Activated CD4-positive, alpha-beta T cell treated with anti-CD3 and anti-CD28 coated beads, Interleukin-2, amount 10 ng/mL, durations not matched to agents 7 days and 5 days (primary cell): Measurements from ENCODE around the gene NFIC. TPM values are rescaled to one million over a fixed set of nuclear protein-coding genes. Genes with fewer than 3 reads are reported as not detected.

Experiments used
- CTCF ChIA-PET: fragments of 350-600 bp; sonication (Branson Sonifier 250); formaldehyde crosslinking; loops from one replicate; lab custom pipeline; 2021; ENCODE audit warnings: antibody characterized with exemption; lab: Charles Lee
- POLR2A ChIA-PET: fragments of 350-600 bp; sonication (Branson Sonifier 250); formaldehyde crosslinking; loops from one replicate; lab custom pipeline; 2021; ENCODE audit warnings: antibody characterized with exemption; lab: Charles Lee
- DNase-seq: peaks from one replicate; pipeline ENCODE4 v3.0.0-alpha.2; 2020
- H3K27ac Mint-ChIP-seq: one replicate; pipeline ENCODE4 v1.8.0; 2021; ENCODE audit warnings: mild to moderate bottlenecking, moderate library complexity, mixed read lengths
- H3K27me3 Mint-ChIP-seq: one replicate; pipeline ENCODE4 v1.8.0; 2021; ENCODE audit warnings: mixed read lengths
- H3K36me3 Mint-ChIP-seq: one replicate; pipeline ENCODE4 v1.8.0; 2021; ENCODE audit warnings: low read depth, mixed read lengths
- H3K4me1 Mint-ChIP-seq: one replicate; pipeline ENCODE4 v1.8.0; 2021; ENCODE audit warnings: mixed read lengths
- H3K4me3 Mint-ChIP-seq: one replicate; pipeline ENCODE4 v1.8.0; 2021; ENCODE audit warnings: mild to moderate bottlenecking, moderate library complexity, mixed read lengths
- H3K9me3 Mint-ChIP-seq: one replicate; pipeline ENCODE4 v1.8.0; 2021; ENCODE audit warnings: mixed read lengths
- total RNA-seq, 2 experiments: library from RNA; stranded (reverse); gene quantifications; one replicate each; pipeline ENCODE4 v1.2.3, GENCODE V29; 2021

The NFIC gene
- total RNA-seq = 10 to 100 TPM; 14.2 TPM

DNA sequence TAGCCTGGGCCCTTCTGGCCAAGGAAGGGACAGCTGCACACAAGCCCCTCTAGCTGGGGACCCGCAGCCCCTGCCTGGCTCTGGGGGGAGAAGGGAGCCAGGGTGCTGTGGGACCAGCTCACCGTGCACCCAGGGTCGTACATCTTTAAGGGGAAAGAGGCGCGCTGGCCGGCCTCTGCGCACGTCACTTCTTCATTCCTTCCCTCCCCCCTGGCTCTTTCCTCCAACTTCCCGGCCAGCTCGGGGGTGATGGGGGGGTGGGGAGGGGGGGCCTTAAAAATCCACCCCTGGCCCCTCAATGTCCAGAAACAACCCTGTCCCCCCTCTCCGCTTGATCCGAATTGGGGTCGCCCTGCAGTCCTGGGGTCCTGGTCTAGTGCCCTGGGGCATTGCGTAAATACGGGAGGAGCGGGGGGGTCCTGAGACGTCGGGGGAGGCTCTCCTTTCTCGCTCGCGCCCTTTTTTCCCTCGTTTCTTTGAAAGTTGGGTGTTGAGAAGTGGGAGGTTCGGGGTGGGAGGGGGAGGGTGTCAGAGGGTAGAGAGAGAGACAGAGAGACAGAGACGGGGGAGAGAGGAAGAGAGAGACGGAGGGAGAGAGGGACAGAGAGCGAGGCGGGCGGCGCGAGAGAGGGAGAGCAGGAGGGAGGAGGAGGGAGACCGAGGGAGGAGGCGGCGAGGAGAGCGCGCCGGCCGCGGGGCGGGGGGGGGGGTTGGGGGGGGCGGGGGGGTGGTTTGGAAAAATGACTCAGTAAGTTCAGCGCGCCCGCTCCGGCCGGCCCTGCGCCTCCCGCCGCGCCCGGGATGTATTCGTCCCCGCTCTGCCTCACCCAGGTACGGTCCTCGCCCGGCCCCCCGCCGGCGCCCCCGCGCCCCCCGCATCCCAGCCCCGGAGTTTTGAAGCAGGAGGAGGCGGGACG lies at the start of gene NFIC:
Gene NFIC (plus strand): TSS at position 748 of the 917 bp plus-strand sequence. CDS start 54 bp downstream, at position 802.
- H3K9me3 Mint-ChIP-seq = no peaks in the 10 kb centered on the region
- H3K4me1 Mint-ChIP-seq = peaks cover 31% of the 10 kb centered on the region
- ChIA-PET POLR2A (no interaction called here), CTCF (interaction anchor here (1.1 kb wide), 1 partner anchor 63 kb away, joined by 4 read pairs; no protein-coding TSS in a partner anchor)
- H3K27ac Mint-ChIP-seq = no peak within 1 kb of the TSS
- no peaks in the 10 kb centered on the region for H3K36me3 Mint-ChIP-seq
- peak within 1 kb of the TSS; percentile 43 for H3K4me3 Mint-ChIP-seq
- DNase-seq = no peak
- H3K27me3 Mint-ChIP-seq = peaks cover 26% of the 10 kb centered on the region

DNA sequence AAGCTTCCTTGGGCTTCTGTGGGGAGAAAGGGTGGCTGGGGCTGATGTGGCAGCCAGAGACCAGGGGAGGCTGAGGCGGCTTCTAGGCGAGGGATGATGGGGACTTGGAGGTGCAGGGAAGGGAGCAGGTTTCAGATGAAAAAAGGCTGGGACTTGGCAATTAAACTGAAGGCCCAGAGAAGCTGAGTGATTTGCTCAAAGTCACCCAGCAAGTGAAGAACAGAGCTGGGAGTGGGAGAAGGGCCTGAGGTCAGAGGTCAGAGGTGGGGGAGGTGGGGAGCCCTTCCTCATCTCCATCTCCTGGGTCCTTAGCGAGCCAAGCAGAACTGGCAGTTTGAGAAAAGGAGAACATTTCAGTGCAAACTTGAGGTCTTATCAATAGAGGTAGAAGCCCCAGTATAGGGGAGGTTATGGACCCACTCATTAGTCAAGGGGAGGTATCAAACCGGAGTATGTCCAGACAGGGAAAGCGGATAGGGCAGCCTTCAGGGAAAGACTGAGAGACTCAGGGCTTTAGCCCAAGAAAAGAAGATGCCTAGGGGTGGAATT lies 49.6 kb upstream of the NFIC start:
- ChIA-PET POLR2A (no interaction called here), CTCF (interaction anchor here (0.6 to 0.9 kb wide), 4 partner anchors 18 to 838 kb away, joined by 3 to 4 read pairs (median 3); no protein-coding TSS in a partner anchor)
- H3K27me3 Mint-ChIP-seq = peaks cover 1% of the 10 kb centered on the region
- no peak overlapping the region for H3K27ac Mint-ChIP-seq
- no peak for DNase-seq
- H3K9me3 Mint-ChIP-seq = no peaks in the 10 kb centered on the region
- no peak overlapping the region for H3K4me3 Mint-ChIP-seq
- H3K36me3 Mint-ChIP-seq = no peaks in the 10 kb centered on the region
- no peaks in the 10 kb centered on the region for H3K4me1 Mint-ChIP-seq

DNA sequence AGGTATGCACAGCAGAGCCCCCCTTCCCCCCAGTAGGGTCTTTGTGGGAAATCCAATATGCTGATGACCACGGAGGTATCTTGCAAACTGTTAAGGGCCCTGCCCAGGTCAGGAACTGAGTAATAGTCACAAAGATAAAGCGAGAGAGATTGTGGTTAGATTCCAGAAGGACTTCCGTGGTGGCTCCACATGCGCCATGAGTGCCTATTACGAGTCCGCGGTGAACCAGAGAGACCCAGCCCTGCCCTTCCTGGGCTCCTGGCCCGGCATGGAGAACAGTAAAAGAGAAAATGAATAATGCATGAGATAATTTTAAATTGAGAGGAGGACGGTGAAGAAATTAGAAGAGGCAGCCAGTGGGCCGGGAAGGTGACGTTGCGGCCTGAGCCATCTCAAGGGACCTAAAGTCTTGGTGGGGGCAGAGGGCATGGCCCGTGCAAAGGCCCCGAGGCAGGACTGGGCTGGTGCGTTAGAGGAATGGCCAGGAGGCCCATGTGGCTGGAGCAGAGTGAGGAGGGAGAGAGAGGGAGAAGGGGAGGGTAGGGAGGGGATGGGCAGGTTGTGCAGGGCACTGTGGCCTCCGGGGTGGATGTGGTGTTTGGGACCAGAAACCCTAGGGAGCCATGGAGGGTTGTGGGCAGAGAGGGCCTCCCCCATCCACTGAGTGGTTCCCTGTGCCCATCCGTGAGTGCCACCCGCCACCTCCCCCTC lies 46.6 kb upstream of the NFIC start:
- Mint-ChIP-seq H3K4me1 (no peaks in the 10 kb centered on the region), H3K4me3 (no peak overlapping the region), H3K36me3 (no peaks in the 10 kb centered on the region), H3K27me3 (peaks cover 1% of the 10 kb centered on the region), H3K9me3 (no peaks in the 10 kb centered on the region), H3K27ac (no peak overlapping the region)
- ChIA-PET CTCF (no interaction called here), POLR2A (no interaction called here)
- no peak for DNase-seq

GRCh38 chr19:3320354-3320670 lies 46.1 kb upstream of the NFIC start:
- ChIA-PET POLR2A (no interaction called here), CTCF (no interaction called here)
- Mint-ChIP-seq H3K36me3 (no peaks in the 10 kb centered on the region), H3K4me1 (no peaks in the 10 kb centered on the region), H3K4me3 (no peak overlapping the region), H3K27ac (no peak overlapping the region), H3K9me3 (no peaks in the 10 kb centered on the region), H3K27me3 (peaks cover 1% of the 10 kb centered on the region)
- no peak for DNase-seq

DNA sequence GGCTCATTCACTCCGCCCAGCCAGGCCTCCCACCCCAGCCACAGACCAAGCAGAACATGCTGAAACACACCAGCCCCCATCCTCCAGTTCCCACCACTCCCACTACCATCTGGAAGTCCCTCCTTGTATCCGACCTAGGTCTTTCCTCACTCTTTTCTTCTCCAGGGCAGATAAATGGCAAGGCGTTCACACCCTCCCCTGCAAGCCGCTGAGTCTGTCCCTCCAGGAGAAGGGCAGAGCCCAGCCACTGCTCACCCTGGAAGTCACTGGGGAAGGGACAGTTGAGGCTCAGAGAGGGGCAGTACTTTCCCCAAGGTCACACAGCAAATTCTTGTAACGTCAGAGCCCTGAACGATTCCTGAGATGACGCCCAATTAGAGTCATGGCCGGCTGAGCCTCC lies 45.5 kb upstream of the NFIC start:
- CTCF ChIA-PET = no interaction called here
- POLR2A ChIA-PET = no interaction called here
- Mint-ChIP-seq H3K4me1 (no peaks in the 10 kb centered on the region), H3K4me3 (no peak overlapping the region), H3K27me3 (peaks cover 1% of the 10 kb centered on the region), H3K9me3 (no peaks in the 10 kb centered on the region), H3K27ac (no peak overlapping the region), H3K36me3 (no peaks in the 10 kb centered on the region)
- DNase-seq = no peak

DNA sequence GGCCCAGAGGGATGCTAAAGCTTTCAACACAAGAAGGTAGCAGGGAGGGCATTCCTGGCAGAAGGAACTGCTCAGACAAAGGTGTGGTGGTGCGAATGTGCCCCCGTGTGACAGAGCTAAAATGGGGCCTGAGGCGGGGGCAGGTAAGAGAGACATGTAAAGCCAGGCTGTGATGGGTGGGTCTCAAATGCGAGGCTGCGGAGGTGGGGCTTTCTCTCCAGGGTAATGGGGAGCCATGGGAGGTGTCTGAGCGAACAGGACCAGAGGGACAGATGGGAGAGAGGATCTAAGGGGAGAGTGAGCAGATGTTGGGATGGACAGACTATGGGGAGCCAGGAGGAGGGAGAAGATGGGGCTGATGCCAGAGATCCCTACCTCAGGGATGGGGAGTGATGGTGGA lies 44.7 kb upstream of the NFIC start:
- H3K36me3 Mint-ChIP-seq = no peaks in the 10 kb centered on the region
- H3K27ac Mint-ChIP-seq = no peak overlapping the region
- POLR2A ChIA-PET = no interaction called here
- H3K9me3 Mint-ChIP-seq = no peaks in the 10 kb centered on the region
- no peak for DNase-seq
- H3K4me1 Mint-ChIP-seq = no peaks in the 10 kb centered on the region
- H3K27me3 Mint-ChIP-seq = peaks cover 1% of the 10 kb centered on the region
- H3K4me3 Mint-ChIP-seq = no peak overlapping the region
- CTCF ChIA-PET = no interaction called here

- H3K4me1 Mint-ChIP-seq = peaks cover 1% of the 10 kb centered on the region
- no peak for DNase-seq
- POLR2A ChIA-PET = no interaction called here
- no peaks in the 10 kb centered on the region for H3K9me3 Mint-ChIP-seq
- H3K36me3 Mint-ChIP-seq = no peaks in the 10 kb centered on the region
- CTCF ChIA-PET = no interaction called here
- H3K4me3 Mint-ChIP-seq = no peak overlapping the region
- H3K27ac Mint-ChIP-seq = no peak overlapping the region
- H3K27me3 Mint-ChIP-seq = peaks cover 1% of the 10 kb centered on the region
Measured at GRCh38 chr19:3322199-3322978, 44.0 kb upstream of the NFIC start.

DNA sequence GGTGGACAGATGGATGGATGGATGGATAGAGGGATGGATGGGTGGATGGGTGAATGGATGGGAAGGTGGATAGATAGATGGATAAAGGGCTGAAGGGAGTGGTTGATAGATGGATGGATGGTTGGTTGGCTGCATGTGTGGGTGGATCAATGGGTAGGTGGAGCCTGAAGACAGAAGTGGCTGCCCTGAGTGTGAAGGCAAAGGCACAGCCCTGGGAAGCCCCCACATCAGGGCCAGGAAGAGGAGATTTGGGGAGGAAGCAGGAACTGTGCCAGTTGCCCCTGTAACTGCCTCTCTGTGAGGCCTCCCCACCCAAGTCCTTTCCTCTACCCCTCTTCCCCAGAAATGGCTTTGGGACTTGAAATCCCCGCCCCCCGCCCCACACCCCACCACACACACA lies 43.4 kb upstream of the NFIC start:
- H3K27me3 Mint-ChIP-seq = peaks cover 1% of the 10 kb centered on the region
- no peak for DNase-seq
- no peak overlapping the region for H3K27ac Mint-ChIP-seq
- no peaks in the 10 kb centered on the region for H3K36me3 Mint-ChIP-seq
- H3K4me3 Mint-ChIP-seq = no peak overlapping the region
- H3K4me1 Mint-ChIP-seq = peaks cover 1% of the 10 kb centered on the region
- ChIA-PET CTCF (no interaction called here), POLR2A (no interaction called here)
- no peaks in the 10 kb centered on the region for H3K9me3 Mint-ChIP-seq

GRCh38 chr19:3323658-3324057 lies 42.7 kb upstream of the NFIC start:
- no peaks in the 10 kb centered on the region for H3K36me3 Mint-ChIP-seq
- no peak overlapping the region for H3K4me3 Mint-ChIP-seq
- ChIA-PET CTCF (no interaction called here), POLR2A (no interaction called here)
- no peak overlapping the region for H3K27ac Mint-ChIP-seq
- DNase-seq = no peak
- H3K27me3 Mint-ChIP-seq = peaks cover 1% of the 10 kb centered on the region
- peaks cover 1% of the 10 kb centered on the region for H3K4me1 Mint-ChIP-seq
- no peaks in the 10 kb centered on the region for H3K9me3 Mint-ChIP-seq

- Mint-ChIP-seq H3K36me3 (no peaks in the 10 kb centered on the region), H3K9me3 (no peaks in the 10 kb centered on the region), H3K4me3 (no peak overlapping the region), H3K27me3 (peaks cover 1% of the 10 kb centered on the region), H3K27ac (no peak overlapping the region), H3K4me1 (peaks cover 1% of the 10 kb centered on the region)
- DNase-seq = peak; percentile 79
- CTCF ChIA-PET = interaction anchor here (0.6 kb wide), 1 partner anchor 894 kb away, joined by 3 read pairs; no protein-coding TSS in a partner anchor
- POLR2A ChIA-PET = no interaction called here
Measured at GRCh38 chr19:3324405-3324856, 42.0 kb upstream of the NFIC start.

DNA sequence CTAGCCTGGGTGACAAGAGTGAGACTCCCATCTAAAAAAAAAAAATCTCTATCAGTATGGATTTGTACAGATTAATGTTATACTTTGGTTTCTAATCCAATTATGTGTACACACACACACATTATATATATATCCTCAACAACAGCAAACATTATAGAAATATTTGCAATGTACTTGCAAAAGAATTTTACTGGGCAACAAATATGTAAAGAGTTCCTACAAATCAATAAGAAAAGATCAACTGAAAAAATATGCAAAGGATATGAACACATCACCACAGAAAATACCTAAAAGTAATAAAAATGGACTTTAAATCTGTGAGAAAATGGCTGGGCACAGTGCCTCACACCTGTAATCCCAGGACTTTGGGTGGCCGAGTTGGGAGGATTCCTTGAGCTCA lies 40.9 kb upstream of the NFIC start:
- no peak for DNase-seq
- peaks cover 1% of the 10 kb centered on the region for H3K4me1 Mint-ChIP-seq
- no peaks in the 10 kb centered on the region for H3K27me3 Mint-ChIP-seq
- H3K36me3 Mint-ChIP-seq = no peaks in the 10 kb centered on the region
- no peak overlapping the region for H3K4me3 Mint-ChIP-seq
- no peak overlapping the region for H3K27ac Mint-ChIP-seq
- CTCF ChIA-PET = interaction anchor here (0.6 to 0.7 kb wide), 3 partner anchors 18 to 893 kb away, joined by 3 read pairs; no protein-coding TSS in a partner anchor
- H3K9me3 Mint-ChIP-seq = no peaks in the 10 kb centered on the region
- POLR2A ChIA-PET = no interaction called here

DNA sequence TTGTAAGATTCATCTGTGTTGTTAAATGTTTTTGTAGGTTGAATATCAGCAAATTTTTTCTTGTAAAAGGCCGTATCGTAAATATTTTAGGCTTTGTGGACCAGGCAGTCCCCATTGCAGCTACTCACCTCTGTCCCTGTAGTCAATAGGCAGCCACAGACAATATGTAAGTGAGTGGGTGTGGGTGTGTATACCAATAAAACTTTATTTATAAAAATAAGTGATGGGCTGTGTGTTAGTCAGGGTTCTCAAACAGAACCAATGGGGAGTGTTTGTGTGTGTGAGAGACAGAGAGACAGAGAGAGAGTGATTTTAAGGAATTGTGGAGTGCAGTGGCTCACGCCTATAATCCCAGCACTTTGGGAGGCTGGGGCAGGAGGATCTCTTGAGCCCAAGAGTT lies 37.6 kb upstream of the NFIC start:
- Mint-ChIP-seq H3K27ac (no peak overlapping the region), H3K36me3 (no peaks in the 10 kb centered on the region), H3K27me3 (no peaks in the 10 kb centered on the region), H3K4me3 (no peak overlapping the region), H3K4me1 (peaks cover 1% of the 10 kb centered on the region), H3K9me3 (no peaks in the 10 kb centered on the region)
- DNase-seq = no peak
- ChIA-PET POLR2A (no interaction called here), CTCF (interaction anchor here (1.2 kb wide), 1 partner anchor 156 kb away, joined by 3 read pairs; no protein-coding TSS in a partner anchor)
